WTC11 (cell line): Measurements from ENCODE around the gene DARS2. TPM values are rescaled to one million over a fixed set of nuclear protein-coding genes. Genes with fewer than 3 reads are reported as not detected.
A peak's percentile ranks its signal among the peaks of the same experiment; 100 is the strongest.

Source experiments
- ATAC-seq: fragments of 200-7000 bp; cut with Tn5 transposase; 2 replicates; pipeline ENCODE4 v1.10.0; 2021; ENCODE audit warnings: mild to moderate bottlenecking, moderate library complexity
- CTCF ChIA-PET: fragments of 300-600 bp; sonication (Branson Sonifier 250); formaldehyde crosslinking; loops from one replicate; lab custom pipeline; 2021; ENCODE audit warnings: antibody characterized with exemption; lab: Charles Lee
- POLR2A ChIA-PET: fragments of 350-600 bp; sonication (Branson Sonifier 250); formaldehyde crosslinking; loops from one replicate; lab custom pipeline; 2021; ENCODE audit warnings: antibody characterized with exemption; lab: Charles Lee
- DNase-seq: peaks from one replicate; pipeline ENCODE4 v3.0.0; 2021; ENCODE audit warnings: low spot score
- H3K27ac Mint-ChIP-seq: 2 replicates; pipeline ENCODE4 v1.8.0; 2021; ENCODE audit warnings: mixed read lengths
- H3K27me3 Mint-ChIP-seq: 2 replicates; pipeline ENCODE4 v1.8.0; 2021; ENCODE audit warnings: low read depth, mild to moderate bottlenecking, moderate library complexity, mixed read lengths
- H3K36me3 Mint-ChIP-seq: 2 replicates; pipeline ENCODE4 v1.8.0; 2021; ENCODE audit warnings: mixed read lengths
- H3K4me1 Mint-ChIP-seq: 2 replicates; pipeline ENCODE4 v1.8.0; 2022; ENCODE audit warnings: mixed read lengths
- H3K4me3 Mint-ChIP-seq: 2 replicates; pipeline ENCODE4 v1.8.0; 2021; ENCODE audit warnings: mild to moderate bottlenecking, moderate library complexity, mixed read lengths
- H3K9me3 Mint-ChIP-seq: 2 replicates; pipeline ENCODE4 v1.8.0; 2021; ENCODE audit warnings: mixed read lengths
- FOXJ3 ChIP-seq: sonication (generic); formaldehyde crosslinking; IDR thresholded peaks from 2 replicates; pipeline ENCODE4 v1.9.0; 2021; ENCODE audit warnings: missing genetic modification reagents, mild to moderate bottlenecking, borderline replicate concordance
- IRF2 ChIP-seq: sonication (generic); formaldehyde crosslinking; IDR thresholded peaks from 2 replicates; pipeline ENCODE4 v1.8.0; 2022; ENCODE audit warnings: low read depth, missing genetic modification reagents, borderline replicate concordance
- JUN ChIP-seq: sonication (generic); formaldehyde crosslinking; IDR thresholded peaks from 2 replicates; pipeline ENCODE4 v1.8.0; 2023; ENCODE audit warnings: mild to moderate bottlenecking, missing genetic modification reagents
- MXD4 ChIP-seq: fragments of 250-450 bp; sonication (Bioruptor Pico); IDR thresholded peaks from 2 replicates; pipeline ENCODE4 v1.8.0; 2021; ENCODE audit warnings: mild to moderate bottlenecking, moderate library complexity, borderline replicate concordance
- MYBL2 ChIP-seq: sonication (generic); formaldehyde crosslinking; IDR thresholded peaks from 2 replicates; pipeline ENCODE4 v1.8.1; 2023; ENCODE audit warnings: mild to moderate bottlenecking, moderate library complexity, missing genetic modification reagents
- NFATC4 ChIP-seq: fragments of 250-450 bp; sonication (Bioruptor Pico); IDR thresholded peaks from 2 replicates; pipeline ENCODE4 v1.9.0; 2021; ENCODE audit warnings: mild to moderate bottlenecking
- NFE2L1 ChIP-seq: sonication (generic); formaldehyde crosslinking; IDR thresholded peaks from 2 replicates; pipeline ENCODE4 v1.8.1; 2023; ENCODE audit warnings: missing genetic modification reagents
- PRRX2 ChIP-seq: fragments of 250-450 bp; sonication (Bioruptor Pico); IDR thresholded peaks from 2 replicates; pipeline ENCODE4 v1.8.0; 2021; ENCODE audit warnings: mild to moderate bottlenecking
- RORB ChIP-seq: fragments of 250-450 bp; sonication (Bioruptor Pico); IDR thresholded peaks from 2 replicates; pipeline ENCODE4 v1.9.0; 2021; ENCODE audit warnings: mild to moderate bottlenecking
- SOX15 ChIP-seq: fragments of 250-450 bp; sonication (Bioruptor Pico); IDR thresholded peaks from 2 replicates; pipeline ENCODE4 v1.9.0; 2021; ENCODE audit warnings: mild to moderate bottlenecking
- TCF7 ChIP-seq: sonication (generic); formaldehyde crosslinking; IDR thresholded peaks from 2 replicates; pipeline ENCODE4 v1.8.0; 2022; ENCODE audit warnings: mild to moderate bottlenecking, low read depth, missing genetic modification reagents, moderate library complexity
- TEAD1 ChIP-seq: sonication (generic); formaldehyde crosslinking; IDR thresholded peaks from 2 replicates; pipeline ENCODE4 v1.8.0; 2022; ENCODE audit warnings: mild to moderate bottlenecking, missing genetic modification reagents
- TP53 ChIP-seq: sonication (generic); formaldehyde crosslinking; IDR thresholded peaks from 2 replicates; pipeline ENCODE4 v1.8.1; 2023; ENCODE audit warnings: mild to moderate bottlenecking, missing genetic modification reagents
- ZNF416 ChIP-seq: fragments of 250-450 bp; sonication (Bioruptor Pico); IDR thresholded peaks from 2 replicates; pipeline ENCODE4 v1.9.0; 2021; ENCODE audit warnings: mild to moderate bottlenecking, inconsistent platforms
- ZNF423 ChIP-seq: fragments of 250-450 bp; sonication (Bioruptor Pico); IDR thresholded peaks from 2 replicates; pipeline ENCODE4 v2.1.2; 2022; ENCODE audit warnings: mild to moderate bottlenecking, moderate library complexity
- total RNA-seq: library from RNA; stranded (reverse); gene quantifications from 3 replicates; pipeline ENCODE4 v1.2.3, GENCODE V29; 2021
- TF ChIP-seq, protein P1 (sequence below): sonication (generic); formaldehyde crosslinking; IDR thresholded peaks from 2 replicates; pipeline ENCODE4 v1.8.0; 2023; ENCODE audit warnings: mild to moderate bottlenecking, missing genetic modification reagents
- TF ChIP-seq, protein P2 (sequence below): sonication (generic); formaldehyde crosslinking; IDR thresholded peaks from 2 replicates; pipeline ENCODE4 v1.8.1; 2022; ENCODE audit warnings: low read depth, missing genetic modification reagents, borderline replicate concordance
- TF ChIP-seq, protein P3 (sequence below): sonication (generic); formaldehyde crosslinking; IDR thresholded peaks from 2 replicates; pipeline ENCODE4 v1.8.0; 2022; ENCODE audit warnings: mild to moderate bottlenecking, missing genetic modification reagents
- TF ChIP-seq, protein P4 (sequence below): sonication (generic); formaldehyde crosslinking; IDR thresholded peaks from 2 replicates; pipeline ENCODE4 v1.8.1; 2023; ENCODE audit warnings: mild to moderate bottlenecking, missing genetic modification reagents, moderate library complexity
- TF ChIP-seq, protein P5 (sequence below): fragments of 200-600 bp; IDR thresholded peaks from 2 replicates; pipeline ENCODE4 v1.8.0; 2022; ENCODE audit warnings: antibody characterized with exemption
- TF ChIP-seq, protein P6 (sequence below): sonication (generic); formaldehyde crosslinking; conservative IDR thresholded peaks from 2 replicates; pipeline ENCODE4 v1.8.1; 2023; ENCODE audit warnings: mild to moderate bottlenecking, low read depth, missing genetic modification reagents, moderate library complexity
- TF ChIP-seq, protein P7 (sequence below): sonication (generic); formaldehyde crosslinking; IDR thresholded peaks from 2 replicates; pipeline ENCODE4 v1.8.1; 2023; ENCODE audit warnings: mild to moderate bottlenecking, missing genetic modification reagents, moderate library complexity
- TF ChIP-seq, protein P8 (sequence below): sonication (generic); formaldehyde crosslinking; IDR thresholded peaks from 2 replicates; pipeline ENCODE4 v1.8.1; 2023; ENCODE audit warnings: mild to moderate bottlenecking, missing genetic modification reagents
- TF ChIP-seq, protein P9 (sequence below): sonication (generic); formaldehyde crosslinking; IDR thresholded peaks from 2 replicates; pipeline ENCODE4 v1.8.0; 2023; ENCODE audit warnings: missing genetic modification reagents

DARS2 gene
- total RNA-seq, 1 experiment from 2014 or later = 38.0 TPM

DNA sequence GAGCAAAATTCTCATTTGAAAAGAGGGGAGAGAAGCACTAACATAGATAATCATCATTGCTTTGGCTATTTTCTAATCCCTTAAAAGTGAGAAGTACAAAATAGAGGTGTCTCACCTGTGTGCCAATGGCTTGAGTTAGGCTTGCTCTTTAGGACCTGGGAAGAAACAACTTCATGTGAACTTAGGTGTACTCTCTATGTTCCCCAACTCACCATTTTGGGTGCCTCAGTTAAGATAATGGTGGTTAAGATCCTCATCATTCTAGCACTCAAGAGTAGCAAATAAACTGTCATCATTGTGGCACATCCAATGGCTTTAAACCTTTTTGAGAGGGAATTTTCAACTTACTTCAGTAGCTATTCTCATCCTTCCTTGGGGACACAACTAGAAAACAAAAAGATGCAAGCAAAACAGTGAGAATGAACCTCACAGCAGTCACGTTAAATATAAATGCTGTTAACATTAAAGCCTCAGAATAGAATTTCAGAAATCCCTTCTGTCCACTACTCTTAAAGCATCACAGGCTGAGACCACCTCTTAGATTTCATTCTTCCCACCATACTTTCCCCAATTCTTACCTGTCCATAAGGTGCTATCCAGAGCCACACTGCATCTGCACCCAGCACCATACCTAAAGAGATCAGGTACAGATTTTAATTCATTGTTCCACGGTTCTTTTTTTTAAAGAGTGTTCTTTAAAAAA lies 42.1 kb downstream of the DARS2 start:
- POLR2A ChIA-PET = no interaction called here
- ATAC-seq (no peak), DNase-seq (no peak)
- Mint-ChIP-seq H3K36me3 (peaks cover 67% of the 10 kb centered on the region), H3K27ac (peak overlapping the region; percentile 100), H3K9me3 (no peaks in the 10 kb centered on the region), H3K4me3 (peak overlapping the region; percentile 97), H3K27me3 (no peaks in the 10 kb centered on the region), H3K4me1 (peaks cover 63% of the 10 kb centered on the region)
- CTCF ChIA-PET = no interaction called here
- TF ChIP-seq, protein P1, sequence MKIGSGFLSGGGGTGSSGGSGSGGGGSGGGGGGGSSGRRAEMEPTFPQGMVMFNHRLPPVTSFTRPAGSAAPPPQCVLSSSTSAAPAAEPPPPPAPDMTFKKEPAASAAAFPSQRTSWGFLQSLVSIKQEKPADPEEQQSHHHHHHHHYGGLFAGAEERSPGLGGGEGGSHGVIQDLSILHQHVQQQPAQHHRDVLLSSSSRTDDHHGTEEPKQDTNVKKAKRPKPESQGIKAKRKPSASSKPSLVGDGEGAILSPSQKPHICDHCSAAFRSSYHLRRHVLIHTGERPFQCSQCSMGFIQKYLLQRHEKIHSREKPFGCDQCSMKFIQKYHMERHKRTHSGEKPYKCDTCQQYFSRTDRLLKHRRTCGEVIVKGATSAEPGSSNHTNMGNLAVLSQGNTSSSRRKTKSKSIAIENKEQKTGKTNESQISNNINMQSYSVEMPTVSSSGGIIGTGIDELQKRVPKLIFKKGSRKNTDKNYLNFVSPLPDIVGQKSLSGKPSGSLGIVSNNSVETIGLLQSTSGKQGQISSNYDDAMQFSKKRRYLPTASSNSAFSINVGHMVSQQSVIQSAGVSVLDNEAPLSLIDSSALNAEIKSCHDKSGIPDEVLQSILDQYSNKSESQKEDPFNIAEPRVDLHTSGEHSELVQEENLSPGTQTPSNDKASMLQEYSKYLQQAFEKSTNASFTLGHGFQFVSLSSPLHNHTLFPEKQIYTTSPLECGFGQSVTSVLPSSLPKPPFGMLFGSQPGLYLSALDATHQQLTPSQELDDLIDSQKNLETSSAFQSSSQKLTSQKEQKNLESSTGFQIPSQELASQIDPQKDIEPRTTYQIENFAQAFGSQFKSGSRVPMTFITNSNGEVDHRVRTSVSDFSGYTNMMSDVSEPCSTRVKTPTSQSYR (CRISPR knock-in tag) = no peak
- TF ChIP-seq JUN (CRISPR knock-in tag) (no peak), MXD4 (CRISPR knock-in tag) (no peak), PRRX2 (CRISPR knock-in tag) (no peak), NFE2L1 (no peak), TCF7 (no peak), ZNF423 (CRISPR knock-in tag) (no peak), ZNF416 (CRISPR knock-in tag) (no peak), NFATC4 (CRISPR knock-in tag) (peak; percentile 25; the same call in 1 of the 2 replicates), FOXJ3 (CRISPR knock-in tag) (no peak), TEAD1 (CRISPR knock-in tag) (no peak), RORB (CRISPR knock-in tag) (no peak), SOX15 (CRISPR knock-in tag) (no peak), MYBL2 (no peak), TP53 (no peak), IRF2 (CRISPR knock-in tag) (no peak)
- TF ChIP-seq, protein P2, sequence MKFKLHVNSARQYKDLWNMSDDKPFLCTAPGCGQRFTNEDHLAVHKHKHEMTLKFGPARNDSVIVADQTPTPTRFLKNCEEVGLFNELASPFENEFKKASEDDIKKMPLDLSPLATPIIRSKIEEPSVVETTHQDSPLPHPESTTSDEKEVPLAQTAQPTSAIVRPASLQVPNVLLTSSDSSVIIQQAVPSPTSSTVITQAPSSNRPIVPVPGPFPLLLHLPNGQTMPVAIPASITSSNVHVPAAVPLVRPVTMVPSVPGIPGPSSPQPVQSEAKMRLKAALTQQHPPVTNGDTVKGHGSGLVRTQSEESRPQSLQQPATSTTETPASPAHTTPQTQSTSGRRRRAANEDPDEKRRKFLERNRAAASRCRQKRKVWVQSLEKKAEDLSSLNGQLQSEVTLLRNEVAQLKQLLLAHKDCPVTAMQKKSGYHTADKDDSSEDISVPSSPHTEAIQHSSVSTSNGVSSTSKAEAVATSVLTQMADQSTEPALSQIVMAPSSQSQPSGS (CRISPR knock-in tag) = no peak
- TF ChIP-seq, protein P3, sequence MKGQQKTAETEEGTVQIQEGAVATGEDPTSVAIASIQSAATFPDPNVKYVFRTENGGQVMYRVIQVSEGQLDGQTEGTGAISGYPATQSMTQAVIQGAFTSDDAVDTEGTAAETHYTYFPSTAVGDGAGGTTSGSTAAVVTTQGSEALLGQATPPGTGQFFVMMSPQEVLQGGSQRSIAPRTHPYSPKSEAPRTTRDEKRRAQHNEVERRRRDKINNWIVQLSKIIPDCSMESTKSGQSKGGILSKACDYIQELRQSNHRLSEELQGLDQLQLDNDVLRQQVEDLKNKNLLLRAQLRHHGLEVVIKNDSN (CRISPR knock-in tag) = no peak
- TF ChIP-seq, protein P4, sequence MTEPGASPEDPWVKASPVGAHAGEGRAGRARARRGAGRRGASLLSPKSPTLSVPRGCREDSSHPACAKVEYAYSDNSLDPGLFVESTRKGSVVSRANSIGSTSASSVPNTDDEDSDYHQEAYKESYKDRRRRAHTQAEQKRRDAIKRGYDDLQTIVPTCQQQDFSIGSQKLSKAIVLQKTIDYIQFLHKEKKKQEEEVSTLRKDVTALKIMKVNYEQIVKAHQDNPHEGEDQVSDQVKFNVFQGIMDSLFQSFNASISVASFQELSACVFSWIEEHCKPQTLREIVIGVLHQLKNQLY = no peak
- TF ChIP-seq, protein P5, sequence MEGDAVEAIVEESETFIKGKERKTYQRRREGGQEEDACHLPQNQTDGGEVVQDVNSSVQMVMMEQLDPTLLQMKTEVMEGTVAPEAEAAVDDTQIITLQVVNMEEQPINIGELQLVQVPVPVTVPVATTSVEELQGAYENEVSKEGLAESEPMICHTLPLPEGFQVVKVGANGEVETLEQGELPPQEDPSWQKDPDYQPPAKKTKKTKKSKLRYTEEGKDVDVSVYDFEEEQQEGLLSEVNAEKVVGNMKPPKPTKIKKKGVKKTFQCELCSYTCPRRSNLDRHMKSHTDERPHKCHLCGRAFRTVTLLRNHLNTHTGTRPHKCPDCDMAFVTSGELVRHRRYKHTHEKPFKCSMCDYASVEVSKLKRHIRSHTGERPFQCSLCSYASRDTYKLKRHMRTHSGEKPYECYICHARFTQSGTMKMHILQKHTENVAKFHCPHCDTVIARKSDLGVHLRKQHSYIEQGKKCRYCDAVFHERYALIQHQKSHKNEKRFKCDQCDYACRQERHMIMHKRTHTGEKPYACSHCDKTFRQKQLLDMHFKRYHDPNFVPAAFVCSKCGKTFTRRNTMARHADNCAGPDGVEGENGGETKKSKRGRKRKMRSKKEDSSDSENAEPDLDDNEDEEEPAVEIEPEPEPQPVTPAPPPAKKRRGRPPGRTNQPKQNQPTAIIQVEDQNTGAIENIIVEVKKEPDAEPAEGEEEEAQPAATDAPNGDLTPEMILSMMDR = no peak
- TF ChIP-seq, protein P6, sequence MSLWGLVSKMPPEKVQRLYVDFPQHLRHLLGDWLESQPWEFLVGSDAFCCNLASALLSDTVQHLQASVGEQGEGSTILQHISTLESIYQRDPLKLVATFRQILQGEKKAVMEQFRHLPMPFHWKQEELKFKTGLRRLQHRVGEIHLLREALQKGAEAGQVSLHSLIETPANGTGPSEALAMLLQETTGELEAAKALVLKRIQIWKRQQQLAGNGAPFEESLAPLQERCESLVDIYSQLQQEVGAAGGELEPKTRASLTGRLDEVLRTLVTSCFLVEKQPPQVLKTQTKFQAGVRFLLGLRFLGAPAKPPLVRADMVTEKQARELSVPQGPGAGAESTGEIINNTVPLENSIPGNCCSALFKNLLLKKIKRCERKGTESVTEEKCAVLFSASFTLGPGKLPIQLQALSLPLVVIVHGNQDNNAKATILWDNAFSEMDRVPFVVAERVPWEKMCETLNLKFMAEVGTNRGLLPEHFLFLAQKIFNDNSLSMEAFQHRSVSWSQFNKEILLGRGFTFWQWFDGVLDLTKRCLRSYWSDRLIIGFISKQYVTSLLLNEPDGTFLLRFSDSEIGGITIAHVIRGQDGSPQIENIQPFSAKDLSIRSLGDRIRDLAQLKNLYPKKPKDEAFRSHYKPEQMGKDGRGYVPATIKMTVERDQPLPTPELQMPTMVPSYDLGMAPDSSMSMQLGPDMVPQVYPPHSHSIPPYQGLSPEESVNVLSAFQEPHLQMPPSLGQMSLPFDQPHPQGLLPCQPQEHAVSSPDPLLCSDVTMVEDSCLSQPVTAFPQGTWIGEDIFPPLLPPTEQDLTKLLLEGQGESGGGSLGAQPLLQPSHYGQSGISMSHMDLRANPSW (CRISPR knock-in tag) = no peak
- TF ChIP-seq, protein P7, sequence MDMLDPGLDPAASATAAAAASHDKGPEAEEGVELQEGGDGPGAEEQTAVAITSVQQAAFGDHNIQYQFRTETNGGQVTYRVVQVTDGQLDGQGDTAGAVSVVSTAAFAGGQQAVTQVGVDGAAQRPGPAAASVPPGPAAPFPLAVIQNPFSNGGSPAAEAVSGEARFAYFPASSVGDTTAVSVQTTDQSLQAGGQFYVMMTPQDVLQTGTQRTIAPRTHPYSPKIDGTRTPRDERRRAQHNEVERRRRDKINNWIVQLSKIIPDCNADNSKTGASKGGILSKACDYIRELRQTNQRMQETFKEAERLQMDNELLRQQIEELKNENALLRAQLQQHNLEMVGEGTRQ (CRISPR knock-in tag) = no peak
- TF ChIP-seq, protein P8, sequence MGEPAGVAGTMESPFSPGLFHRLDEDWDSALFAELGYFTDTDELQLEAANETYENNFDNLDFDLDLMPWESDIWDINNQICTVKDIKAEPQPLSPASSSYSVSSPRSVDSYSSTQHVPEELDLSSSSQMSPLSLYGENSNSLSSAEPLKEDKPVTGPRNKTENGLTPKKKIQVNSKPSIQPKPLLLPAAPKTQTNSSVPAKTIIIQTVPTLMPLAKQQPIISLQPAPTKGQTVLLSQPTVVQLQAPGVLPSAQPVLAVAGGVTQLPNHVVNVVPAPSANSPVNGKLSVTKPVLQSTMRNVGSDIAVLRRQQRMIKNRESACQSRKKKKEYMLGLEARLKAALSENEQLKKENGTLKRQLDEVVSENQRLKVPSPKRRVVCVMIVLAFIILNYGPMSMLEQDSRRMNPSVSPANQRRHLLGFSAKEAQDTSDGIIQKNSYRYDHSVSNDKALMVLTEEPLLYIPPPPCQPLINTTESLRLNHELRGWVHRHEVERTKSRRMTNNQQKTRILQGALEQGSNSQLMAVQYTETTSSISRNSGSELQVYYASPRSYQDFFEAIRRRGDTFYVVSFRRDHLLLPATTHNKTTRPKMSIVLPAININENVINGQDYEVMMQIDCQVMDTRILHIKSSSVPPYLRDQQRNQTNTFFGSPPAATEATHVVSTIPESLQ (CRISPR knock-in tag) = no peak
- TF ChIP-seq, protein P9, sequence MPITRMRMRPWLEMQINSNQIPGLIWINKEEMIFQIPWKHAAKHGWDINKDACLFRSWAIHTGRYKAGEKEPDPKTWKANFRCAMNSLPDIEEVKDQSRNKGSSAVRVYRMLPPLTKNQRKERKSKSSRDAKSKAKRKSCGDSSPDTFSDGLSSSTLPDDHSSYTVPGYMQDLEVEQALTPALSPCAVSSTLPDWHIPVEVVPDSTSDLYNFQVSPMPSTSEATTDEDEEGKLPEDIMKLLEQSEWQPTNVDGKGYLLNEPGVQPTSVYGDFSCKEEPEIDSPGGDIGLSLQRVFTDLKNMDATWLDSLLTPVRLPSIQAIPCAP (CRISPR knock-in tag) = no peak
